ENCODE data around the gene SMG6.
A peak's percentile ranks its signal among the peaks of the same experiment; 100 is the strongest.

DNA sequence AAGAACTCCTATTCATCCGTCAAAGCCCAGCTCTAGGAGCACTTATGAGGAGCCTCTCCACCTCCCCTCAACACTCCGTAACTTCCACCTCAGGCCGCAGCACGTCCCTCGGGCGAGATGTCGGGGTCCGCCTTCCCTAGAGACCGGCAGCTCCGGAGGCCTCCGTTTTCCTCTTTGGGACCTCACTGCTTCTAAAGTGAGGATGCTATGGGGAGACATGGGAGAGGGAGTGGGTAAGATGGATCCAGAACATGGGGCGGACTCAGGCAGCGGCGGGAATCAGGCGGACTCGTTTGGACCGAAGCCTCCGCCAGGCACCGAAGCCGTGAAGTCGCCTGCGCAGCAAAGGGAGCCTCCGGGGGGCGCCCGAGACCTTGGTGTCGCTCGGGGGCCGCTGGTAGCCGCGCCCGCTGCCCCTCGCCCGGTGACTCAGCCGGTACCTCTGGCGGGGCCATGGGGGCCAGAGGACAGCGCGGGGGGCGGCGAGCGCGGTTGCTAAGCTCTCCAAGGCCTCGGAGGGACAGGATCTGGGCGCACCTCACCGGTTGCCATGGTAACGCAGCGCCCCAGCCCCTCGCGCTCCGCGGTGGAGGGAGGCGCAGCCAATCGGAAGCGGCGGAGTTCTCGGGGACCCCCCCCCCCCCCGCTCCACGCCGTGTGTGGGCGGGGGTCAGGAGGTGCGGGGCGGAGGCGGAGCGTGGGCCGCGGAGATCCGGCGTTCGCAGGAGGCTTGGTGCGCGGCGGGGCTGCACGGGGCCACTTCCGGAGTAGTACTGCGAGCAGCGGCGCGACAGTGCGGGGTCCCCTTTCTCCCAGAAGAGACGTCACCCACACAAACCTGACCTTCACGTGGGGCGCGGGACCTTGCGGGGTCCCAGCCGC lies 250.0 kb downstream of the SMG6 start:
- TF ChIP-seq, protein P1, sequence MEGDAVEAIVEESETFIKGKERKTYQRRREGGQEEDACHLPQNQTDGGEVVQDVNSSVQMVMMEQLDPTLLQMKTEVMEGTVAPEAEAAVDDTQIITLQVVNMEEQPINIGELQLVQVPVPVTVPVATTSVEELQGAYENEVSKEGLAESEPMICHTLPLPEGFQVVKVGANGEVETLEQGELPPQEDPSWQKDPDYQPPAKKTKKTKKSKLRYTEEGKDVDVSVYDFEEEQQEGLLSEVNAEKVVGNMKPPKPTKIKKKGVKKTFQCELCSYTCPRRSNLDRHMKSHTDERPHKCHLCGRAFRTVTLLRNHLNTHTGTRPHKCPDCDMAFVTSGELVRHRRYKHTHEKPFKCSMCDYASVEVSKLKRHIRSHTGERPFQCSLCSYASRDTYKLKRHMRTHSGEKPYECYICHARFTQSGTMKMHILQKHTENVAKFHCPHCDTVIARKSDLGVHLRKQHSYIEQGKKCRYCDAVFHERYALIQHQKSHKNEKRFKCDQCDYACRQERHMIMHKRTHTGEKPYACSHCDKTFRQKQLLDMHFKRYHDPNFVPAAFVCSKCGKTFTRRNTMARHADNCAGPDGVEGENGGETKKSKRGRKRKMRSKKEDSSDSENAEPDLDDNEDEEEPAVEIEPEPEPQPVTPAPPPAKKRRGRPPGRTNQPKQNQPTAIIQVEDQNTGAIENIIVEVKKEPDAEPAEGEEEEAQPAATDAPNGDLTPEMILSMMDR (IDR thresholded peaks at IDR 0.05), result peak; percentile 38 to 59 (median 49)
- TF ChIP-seq POLR2A (IDR thresholded peaks at IDR 0.05), result peak; percentile 10
